Activated CD8-positive, alpha-beta memory T cell treated with anti-CD3 and anti-CD28 coated beads, Interleukin-2, amount 50 U/mL, for 4 hours (primary cell): ENCODE measurements around the gene DAO.

ENCODE experiments used
- DNase-seq: peaks from one replicate; pipeline ENCODE4 v3.0.0-alpha.2; 2020

Gene DAO

DNA sequence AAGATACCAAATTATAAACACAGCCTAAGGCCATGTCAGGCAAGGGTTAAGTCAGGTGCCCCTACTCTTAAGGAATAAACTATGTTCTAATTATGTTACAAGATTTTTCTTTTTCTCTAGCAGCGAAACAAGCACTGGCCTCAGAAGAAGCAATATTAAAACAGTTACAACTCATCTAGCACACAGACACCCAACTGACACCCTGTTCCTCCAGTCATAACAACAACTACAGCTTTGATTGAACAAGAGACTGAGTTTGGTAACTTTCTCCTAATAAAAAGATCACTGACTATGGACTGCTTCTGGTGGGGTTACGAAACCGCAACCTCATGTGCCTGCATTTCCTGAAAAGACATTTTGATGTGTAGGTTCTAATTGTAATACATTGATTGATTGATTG, 3.3 kb upstream of the DAO start:
- DNase-seq, result no peak

GRCh38 chr12:108881953-108882352, 2.1 kb downstream of the DAO start:
- DNase-seq, result no peak

GRCh38 chr12:108884116-108885012, 4.5 kb downstream of the DAO start:
- DNase-seq, result peak; percentile 60

- DNase-seq, result no peak
These were observed 7.2 kb downstream of the DAO start for GRCh38 chr12:108886873-108887629.

- DNase-seq, result no peak
These were observed 8.1 kb downstream of the DAO start for GRCh38 chr12:108888031-108888430.

- DNase-seq, result no peak
These were observed 10.3 kb downstream of the DAO start for GRCh38 chr12:108890208-108890607.

DNA sequence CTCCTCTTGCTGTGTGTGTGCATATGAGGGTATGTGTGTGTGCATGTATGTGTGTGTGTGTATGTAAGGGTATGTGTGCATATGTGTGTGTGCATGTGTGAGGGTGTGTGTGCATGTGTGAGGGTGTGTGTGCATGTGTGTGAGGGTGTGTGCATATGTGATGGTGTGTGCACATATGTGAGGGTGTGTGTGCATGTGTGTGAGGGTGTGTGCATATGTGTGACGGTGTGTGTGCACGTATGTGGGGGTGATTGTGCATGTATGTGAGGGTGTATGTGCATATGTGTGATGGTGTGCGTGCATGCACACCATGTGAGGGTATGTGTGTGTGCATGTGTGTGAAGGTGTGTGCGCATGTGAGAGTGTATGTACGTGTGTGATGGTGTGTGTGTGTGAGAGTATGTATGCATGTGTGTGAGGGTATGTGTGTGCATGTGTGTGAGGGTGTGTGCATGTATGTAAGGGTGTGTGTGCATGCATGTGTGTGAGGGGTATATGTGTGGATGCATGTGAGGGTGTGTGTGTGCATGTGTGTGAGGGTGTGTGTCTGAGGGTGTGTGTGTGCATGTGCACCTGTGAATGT, 15.4 kb downstream of the DAO start:
- DNase-seq, result no peak

DNA sequence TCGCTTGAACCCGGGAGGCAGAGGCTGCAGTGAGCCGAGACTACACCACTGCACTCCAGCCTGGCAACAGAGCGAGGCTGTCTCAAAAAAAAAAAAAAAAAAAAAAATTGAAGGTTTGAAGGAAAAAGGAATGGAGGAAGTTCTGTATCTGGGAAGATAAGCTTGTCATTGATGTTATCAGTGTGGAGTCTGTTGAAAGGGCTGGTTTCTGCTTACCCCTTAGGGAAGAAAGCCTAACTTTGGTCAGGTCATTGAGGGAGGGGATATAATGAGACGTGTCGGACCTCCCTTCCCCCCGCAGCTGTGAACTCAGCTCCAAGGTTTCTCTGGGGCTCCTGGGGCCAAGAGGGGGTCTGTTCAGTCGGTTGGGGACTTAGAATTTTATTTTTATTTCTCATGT, 16.4 kb downstream of the DAO start:
- DNase-seq, result no peak

DNA sequence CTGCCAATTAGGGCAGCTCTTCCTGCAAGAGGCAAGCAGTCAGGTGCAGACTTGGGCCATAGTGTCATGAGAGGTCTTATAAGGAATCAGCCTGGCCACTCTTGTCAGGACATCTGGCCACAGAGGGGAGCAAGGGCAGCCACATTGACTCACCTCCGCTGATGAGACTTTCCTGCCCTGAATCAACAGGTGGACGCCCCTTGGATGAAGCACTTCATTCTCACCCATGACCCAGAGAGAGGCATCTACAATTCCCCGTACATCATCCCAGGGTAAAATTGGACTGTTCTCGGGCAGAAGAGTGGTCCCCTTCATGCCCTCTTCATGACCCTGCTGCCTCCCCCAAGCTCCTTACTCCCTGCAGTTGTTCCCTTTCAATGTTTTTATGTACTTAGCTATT, 16.9 kb downstream of the DAO start:
- no peak for DNase-seq

- DNase-seq, result no peak
These were observed 19.3 kb downstream of the DAO start for GRCh38 chr12:108899145-108899544.

GRCh38 chr12:108905725-108906124, 25.8 kb downstream of the DAO start:
- no peak for DNase-seq

- DNase-seq, result no peak
These were observed 27.1 kb downstream of the DAO start for GRCh38 chr12:108906971-108907370.

- no peak for DNase-seq
These were observed 28.0 kb downstream of the DAO start for GRCh38 chr12:108907839-108908351.

DNA sequence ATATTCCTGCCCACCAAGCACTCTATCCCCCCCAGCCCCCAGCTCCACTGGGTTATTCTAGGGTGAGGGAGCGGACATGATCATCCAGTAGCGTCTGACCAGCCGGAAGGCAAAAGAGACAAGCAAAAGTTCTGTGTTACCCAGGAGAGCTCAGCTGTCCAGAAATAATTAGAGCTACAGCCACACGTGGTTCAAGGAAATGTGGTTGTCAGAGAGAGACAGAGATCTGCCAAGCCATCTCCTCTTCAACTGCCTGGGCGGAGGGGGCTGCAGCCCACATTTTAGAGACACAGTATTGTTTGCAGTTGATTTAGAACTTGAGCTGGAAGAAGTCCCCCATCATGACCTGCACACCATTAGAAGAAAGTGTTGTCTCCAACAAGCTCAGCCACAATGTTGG, 30.4 kb downstream of the DAO start:
- no peak for DNase-seq

GRCh38 chr12:108911915-108912314, 32.0 kb downstream of the DAO start:
- DNase-seq, result no peak

DNA sequence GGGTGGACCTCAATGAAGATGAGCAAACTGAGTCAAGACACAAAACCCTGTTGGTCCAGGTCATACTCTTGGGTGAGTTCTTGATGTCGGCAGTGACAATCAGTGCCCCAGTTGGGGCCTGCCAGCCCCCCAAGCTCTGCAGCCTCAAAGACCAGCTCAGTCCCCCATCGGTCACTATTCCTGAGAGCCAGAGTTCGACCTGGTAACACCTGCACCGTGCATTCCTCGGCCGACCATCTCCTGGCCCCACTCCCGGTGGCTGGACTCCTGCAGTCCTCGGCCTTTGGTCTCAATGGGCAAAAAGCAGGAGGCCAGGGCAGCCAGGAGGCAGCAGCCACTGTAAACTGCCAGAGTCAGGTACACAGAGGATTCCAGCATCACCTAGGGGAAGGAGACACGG, 32.5 kb downstream of the DAO start:
- DNase-seq, result no peak

GRCh38 chr12:108914121-108914531, 34.2 kb downstream of the DAO start:
- no peak for DNase-seq

- DNase-seq, result no peak
These were observed 35.8 kb downstream of the DAO start for GRCh38 chr12:108915632-108916133.

GRCh38 chr12:108916336-108916735, 36.4 kb downstream of the DAO start:
- no peak for DNase-seq

DNA sequence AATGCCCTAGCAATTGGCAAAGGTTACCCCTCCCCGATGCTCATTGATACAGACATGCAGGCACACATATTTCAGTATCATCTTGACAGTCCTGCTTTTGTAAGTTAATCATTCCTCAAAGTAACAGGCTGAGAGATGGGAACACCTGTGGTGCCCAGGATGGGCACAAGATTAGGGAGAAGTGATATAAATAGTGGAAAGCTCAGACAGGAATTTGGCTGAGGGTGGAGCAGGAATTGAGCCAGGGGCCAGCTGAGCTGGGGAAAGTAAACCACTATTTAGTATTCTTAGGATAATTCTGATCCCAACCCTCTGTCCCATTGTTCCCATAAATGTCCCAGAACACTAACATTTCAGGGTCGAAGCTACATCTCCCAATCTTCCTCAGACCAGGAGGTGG, 38.3 kb downstream of the DAO start:
- no peak for DNase-seq

GRCh38 chr12:108918960-108919642, 39.2 kb downstream of the DAO start:
- DNase-seq, result no peak

DNA sequence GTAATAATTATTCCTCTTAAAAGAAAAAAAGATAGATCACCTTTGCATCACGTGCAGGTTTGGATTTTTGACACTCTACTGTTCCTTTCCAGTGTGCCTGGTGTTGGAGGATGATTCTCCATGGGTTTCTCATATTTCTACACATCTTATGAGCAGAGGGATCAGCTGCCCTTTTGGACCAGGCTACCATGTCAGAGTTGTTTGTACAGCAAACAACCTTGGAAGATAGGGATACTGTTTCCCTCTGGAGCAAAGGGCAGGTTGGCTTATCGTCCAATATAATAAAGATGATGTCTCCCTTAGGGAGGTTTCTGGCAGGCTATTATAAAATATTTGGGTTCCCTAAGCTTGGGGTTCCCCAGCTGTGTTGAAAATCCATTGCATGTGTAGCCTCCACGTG, 42.1 kb downstream of the DAO start:
- no peak for DNase-seq

GRCh38 chr12:108922918-108923317, 43.0 kb downstream of the DAO start:
- DNase-seq, result no peak
